ENCODE measurements around the gene ATP2C2. TPM values are rescaled to one million over a fixed set of nuclear protein-coding genes. Genes with fewer than 3 reads are reported as not detected.

ATP2C2 gene
- total and polyA plus RNA-seq, 2 experiments from 2014 or later: 2.1 TPM

DNA sequence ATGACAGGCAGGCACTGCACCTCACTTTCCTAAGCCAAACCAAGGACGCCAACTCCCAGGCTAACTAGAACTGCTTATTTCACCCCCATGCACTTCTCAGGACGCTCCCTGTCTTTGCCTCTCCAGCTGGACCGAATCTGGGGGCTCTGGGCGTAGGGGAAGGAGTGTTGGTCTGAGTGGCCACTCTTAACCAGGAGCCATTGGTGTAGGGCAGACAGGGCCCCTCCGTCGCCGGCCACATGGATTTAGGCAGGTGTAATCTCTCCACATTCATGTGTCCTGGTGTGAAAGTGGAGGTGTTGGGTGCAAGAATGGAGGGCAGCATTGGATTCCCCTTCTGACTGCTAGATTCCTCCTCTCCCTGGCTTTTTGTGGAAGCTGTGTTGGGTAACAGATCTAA is 9.8 kb downstream of the ATP2C2 start:
- Mint-ChIP-seq H3K27ac (no peak overlapping the region), H3K4me1 (peaks cover 24% of the 10 kb centered on the region), H3K27me3 (ENCODE audit: insufficient read depth, low read depth, poor library complexity) (peaks cover 9% of the 10 kb centered on the region), H3K9me3 (no peaks in the 10 kb centered on the region; the same call in 2 of the 3 replicates), H3K4me3 (no peak overlapping the region), H3K36me3 (ENCODE audit: low read depth) (no peaks in the 10 kb centered on the region; the same call in 2 of the 3 replicates)
- H2AFZ ChIP-seq: peak overlapping the region; percentile 74; the same call in 1 of the 2 replicates
- ATAC-seq: no peak
- no peaks in the 10 kb centered on the region for H3F3A ChIP-seq (replicated peaks; ENCODE audit: low read depth)
- no peak overlapping the region for H3K4me3 ChIP-seq
- H3K4me1 ChIP-seq (ENCODE audit: insufficient read depth): peaks cover 14% of the 10 kb centered on the region
- H4K20me1 ChIP-seq (replicated peaks; ENCODE audit: insufficient read depth): no peaks in the 10 kb centered on the region
- H3K27ac ChIP-seq (ENCODE audit: low read depth): no peak overlapping the region
- H3K9me2 ChIP-seq (ENCODE audit: insufficient read depth): peaks cover 4% of the 10 kb centered on the region; the same call in 1 of the 2 replicates
- no peaks in the 10 kb centered on the region for H3K79me2 ChIP-seq (replicated peaks; ENCODE audit: insufficient read depth)
- H3K36me3 ChIP-seq (ENCODE audit: insufficient read depth): no peaks in the 10 kb centered on the region
- TF ChIP-seq, protein P1, sequence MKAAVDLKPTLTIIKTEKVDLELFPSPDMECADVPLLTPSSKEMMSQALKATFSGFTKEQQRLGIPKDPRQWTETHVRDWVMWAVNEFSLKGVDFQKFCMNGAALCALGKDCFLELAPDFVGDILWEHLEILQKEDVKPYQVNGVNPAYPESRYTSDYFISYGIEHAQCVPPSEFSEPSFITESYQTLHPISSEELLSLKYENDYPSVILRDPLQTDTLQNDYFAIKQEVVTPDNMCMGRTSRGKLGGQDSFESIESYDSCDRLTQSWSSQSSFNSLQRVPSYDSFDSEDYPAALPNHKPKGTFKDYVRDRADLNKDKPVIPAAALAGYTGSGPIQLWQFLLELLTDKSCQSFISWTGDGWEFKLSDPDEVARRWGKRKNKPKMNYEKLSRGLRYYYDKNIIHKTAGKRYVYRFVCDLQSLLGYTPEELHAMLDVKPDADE (IDR thresholded peaks at IDR 0.05): no peak
- no peak for TF ChIP-seq CREB1 (CRISPR knock-in tag; IDR thresholded peaks at IDR 0.05; ENCODE audit: low read depth)
- TF ChIP-seq STAT1 (IDR thresholded peaks at IDR 0.05; ENCODE audit: unreplicated experiment): no peak
- no peak for TF ChIP-seq POLR2AphosphoS5 (IDR thresholded peaks at IDR 0.05; ENCODE audit: low read depth)
- TF ChIP-seq EZH2 (IDR thresholded peaks at IDR 0.05; ENCODE audit: low read depth, unreplicated experiment): no peak
- TF ChIP-seq, protein P2, sequence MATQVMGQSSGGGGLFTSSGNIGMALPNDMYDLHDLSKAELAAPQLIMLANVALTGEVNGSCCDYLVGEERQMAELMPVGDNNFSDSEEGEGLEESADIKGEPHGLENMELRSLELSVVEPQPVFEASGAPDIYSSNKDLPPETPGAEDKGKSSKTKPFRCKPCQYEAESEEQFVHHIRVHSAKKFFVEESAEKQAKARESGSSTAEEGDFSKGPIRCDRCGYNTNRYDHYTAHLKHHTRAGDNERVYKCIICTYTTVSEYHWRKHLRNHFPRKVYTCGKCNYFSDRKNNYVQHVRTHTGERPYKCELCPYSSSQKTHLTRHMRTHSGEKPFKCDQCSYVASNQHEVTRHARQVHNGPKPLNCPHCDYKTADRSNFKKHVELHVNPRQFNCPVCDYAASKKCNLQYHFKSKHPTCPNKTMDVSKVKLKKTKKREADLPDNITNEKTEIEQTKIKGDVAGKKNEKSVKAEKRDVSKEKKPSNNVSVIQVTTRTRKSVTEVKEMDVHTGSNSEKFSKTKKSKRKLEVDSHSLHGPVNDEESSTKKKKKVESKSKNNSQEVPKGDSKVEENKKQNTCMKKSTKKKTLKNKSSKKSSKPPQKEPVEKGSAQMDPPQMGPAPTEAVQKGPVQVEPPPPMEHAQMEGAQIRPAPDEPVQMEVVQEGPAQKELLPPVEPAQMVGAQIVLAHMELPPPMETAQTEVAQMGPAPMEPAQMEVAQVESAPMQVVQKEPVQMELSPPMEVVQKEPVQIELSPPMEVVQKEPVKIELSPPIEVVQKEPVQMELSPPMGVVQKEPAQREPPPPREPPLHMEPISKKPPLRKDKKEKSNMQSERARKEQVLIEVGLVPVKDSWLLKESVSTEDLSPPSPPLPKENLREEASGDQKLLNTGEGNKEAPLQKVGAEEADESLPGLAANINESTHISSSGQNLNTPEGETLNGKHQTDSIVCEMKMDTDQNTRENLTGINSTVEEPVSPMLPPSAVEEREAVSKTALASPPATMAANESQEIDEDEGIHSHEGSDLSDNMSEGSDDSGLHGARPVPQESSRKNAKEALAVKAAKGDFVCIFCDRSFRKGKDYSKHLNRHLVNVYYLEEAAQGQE (IDR thresholded peaks at IDR 0.05; ENCODE audit: unreplicated experiment): no peak
- no peak for TF ChIP-seq EZH2phosphoT487 (IDR thresholded peaks at IDR 0.05; ENCODE audit: unreplicated experiment)
- TF ChIP-seq ZNF331 (CRISPR knock-in tag; IDR thresholded peaks at IDR 0.05; ENCODE audit: low read depth): no peak
- TF ChIP-seq JUNB (IDR thresholded peaks at IDR 0.05; ENCODE audit: unreplicated experiment): no peak
- TF ChIP-seq, protein P3, sequence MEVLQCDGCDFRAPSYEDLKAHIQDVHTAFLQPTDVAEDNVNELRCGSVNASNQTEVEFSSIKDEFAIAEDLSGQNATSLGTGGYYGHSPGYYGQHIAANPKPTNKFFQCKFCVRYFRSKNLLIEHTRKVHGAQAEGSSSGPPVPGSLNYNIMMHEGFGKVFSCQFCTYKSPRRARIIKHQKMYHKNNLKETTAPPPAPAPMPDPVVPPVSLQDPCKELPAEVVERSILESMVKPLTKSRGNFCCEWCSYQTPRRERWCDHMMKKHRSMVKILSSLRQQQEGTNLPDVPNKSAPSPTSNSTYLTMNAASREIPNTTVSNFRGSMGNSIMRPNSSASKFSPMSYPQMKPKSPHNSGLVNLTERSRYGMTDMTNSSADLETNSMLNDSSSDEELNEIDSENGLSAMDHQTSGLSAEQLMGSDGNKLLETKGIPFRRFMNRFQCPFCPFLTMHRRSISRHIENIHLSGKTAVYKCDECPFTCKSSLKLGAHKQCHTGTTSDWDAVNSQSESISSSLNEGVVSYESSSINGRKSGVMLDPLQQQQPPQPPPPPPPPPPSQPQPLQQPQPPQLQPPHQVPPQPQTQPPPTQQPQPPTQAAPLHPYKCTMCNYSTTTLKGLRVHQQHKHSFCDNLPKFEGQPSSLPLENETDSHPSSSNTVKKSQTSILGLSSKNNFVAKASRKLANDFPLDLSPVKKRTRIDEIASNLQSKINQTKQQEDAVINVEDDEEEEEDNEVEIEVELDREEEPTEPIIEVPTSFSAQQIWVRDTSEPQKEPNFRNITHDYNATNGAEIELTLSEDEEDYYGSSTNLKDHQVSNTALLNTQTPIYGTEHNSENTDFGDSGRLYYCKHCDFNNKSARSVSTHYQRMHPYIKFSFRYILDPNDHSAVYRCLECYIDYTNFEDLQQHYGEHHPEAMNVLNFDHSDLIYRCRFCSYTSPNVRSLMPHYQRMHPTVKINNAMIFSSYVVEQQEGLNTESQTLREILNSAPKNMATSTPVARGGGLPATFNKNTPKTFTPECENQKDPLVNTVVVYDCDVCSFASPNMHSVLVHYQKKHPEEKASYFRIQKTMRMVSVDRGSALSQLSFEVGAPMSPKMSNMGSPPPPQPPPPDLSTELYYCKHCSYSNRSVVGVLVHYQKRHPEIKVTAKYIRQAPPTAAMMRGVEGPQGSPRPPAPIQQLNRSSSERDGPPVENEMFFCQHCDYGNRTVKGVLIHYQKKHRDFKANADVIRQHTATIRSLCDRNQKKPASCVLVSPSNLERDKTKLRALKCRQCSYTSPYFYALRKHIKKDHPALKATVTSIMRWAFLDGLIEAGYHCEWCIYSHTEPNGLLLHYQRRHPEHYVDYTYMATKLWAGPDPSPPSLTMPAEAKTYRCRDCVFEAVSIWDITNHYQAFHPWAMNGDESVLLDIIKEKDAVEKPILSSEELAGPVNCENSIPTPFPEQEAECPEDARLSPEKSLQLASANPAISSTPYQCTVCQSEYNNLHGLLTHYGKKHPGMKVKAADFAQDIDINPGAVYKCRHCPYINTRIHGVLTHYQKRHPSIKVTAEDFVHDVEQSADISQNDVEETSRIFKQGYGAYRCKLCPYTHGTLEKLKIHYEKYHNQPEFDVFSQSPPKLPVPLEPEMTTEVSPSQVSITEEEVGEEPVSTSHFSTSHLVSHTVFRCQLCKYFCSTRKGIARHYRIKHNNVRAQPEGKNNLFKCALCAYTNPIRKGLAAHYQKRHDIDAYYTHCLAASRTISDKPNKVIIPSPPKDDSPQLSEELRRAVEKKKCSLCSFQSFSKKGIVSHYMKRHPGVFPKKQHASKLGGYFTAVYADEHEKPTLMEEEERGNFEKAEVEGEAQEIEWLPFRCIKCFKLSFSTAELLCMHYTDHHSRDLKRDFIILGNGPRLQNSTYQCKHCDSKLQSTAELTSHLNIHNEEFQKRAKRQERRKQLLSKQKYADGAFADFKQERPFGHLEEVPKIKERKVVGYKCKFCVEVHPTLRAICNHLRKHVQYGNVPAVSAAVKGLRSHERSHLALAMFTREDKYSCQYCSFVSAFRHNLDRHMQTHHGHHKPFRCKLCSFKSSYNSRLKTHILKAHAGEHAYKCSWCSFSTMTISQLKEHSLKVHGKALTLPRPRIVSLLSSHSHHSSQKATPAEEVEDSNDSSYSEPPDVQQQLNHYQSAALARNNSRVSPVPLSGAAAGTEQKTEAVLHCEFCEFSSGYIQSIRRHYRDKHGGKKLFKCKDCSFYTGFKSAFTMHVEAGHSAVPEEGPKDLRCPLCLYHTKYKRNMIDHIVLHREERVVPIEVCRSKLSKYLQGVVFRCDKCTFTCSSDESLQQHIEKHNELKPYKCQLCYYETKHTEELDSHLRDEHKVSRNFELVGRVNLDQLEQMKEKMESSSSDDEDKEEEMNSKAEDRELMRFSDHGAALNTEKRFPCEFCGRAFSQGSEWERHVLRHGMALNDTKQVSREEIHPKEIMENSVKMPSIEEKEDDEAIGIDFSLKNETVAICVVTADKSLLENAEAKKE (CRISPR knock-in tag; IDR thresholded peaks at IDR 0.05): no peak
- no peak for TF ChIP-seq NANOG (IDR thresholded peaks at IDR 0.05; ENCODE audit: borderline replicate concordance)
- no peak for TF ChIP-seq ZNF114 (CRISPR knock-in tag; IDR thresholded peaks at IDR 0.05)
- TF ChIP-seq, protein P4, sequence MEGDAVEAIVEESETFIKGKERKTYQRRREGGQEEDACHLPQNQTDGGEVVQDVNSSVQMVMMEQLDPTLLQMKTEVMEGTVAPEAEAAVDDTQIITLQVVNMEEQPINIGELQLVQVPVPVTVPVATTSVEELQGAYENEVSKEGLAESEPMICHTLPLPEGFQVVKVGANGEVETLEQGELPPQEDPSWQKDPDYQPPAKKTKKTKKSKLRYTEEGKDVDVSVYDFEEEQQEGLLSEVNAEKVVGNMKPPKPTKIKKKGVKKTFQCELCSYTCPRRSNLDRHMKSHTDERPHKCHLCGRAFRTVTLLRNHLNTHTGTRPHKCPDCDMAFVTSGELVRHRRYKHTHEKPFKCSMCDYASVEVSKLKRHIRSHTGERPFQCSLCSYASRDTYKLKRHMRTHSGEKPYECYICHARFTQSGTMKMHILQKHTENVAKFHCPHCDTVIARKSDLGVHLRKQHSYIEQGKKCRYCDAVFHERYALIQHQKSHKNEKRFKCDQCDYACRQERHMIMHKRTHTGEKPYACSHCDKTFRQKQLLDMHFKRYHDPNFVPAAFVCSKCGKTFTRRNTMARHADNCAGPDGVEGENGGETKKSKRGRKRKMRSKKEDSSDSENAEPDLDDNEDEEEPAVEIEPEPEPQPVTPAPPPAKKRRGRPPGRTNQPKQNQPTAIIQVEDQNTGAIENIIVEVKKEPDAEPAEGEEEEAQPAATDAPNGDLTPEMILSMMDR (conservative IDR thresholded peaks at IDR 0.05; ENCODE audit: low read depth in 2 of 2): no peak
- no peaks in the 10 kb centered on the region for H3K27me3 ChIP-seq (ENCODE audit: insufficient read depth)
- no peak overlapping the region for H3K4me2 ChIP-seq
- DNase-seq (ENCODE audit: low spot score): no peak
